ENCODE measurements around the gene RGS6.

The RGS6 gene

DNA sequence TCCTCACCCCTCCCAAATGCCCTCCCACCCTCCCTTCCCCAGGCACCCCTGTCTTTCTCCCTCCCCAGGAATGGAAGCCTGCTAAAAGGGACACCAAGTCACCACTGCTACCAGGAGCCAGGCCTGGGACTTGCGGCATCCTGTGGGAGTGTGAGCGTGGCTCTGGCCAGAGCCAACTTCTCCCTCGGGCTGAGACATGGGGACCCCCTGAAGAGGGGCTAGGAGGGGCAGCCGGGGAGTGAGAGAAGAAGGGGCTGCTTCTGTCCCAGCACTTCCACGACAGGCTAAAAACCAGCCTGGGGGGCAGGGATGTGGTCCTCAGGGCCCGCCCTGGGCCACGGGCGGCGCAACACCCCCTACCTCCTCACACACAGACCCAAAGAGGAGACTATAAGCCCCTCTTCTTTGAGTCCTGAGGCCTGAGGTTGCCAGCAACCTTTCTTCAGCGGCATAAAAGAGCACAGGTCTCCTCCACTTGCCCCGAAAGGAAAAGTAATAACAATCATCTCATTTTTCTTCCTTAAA is 682.7 kb downstream of the RGS6 start:
- DNase-seq = no peak

DNA sequence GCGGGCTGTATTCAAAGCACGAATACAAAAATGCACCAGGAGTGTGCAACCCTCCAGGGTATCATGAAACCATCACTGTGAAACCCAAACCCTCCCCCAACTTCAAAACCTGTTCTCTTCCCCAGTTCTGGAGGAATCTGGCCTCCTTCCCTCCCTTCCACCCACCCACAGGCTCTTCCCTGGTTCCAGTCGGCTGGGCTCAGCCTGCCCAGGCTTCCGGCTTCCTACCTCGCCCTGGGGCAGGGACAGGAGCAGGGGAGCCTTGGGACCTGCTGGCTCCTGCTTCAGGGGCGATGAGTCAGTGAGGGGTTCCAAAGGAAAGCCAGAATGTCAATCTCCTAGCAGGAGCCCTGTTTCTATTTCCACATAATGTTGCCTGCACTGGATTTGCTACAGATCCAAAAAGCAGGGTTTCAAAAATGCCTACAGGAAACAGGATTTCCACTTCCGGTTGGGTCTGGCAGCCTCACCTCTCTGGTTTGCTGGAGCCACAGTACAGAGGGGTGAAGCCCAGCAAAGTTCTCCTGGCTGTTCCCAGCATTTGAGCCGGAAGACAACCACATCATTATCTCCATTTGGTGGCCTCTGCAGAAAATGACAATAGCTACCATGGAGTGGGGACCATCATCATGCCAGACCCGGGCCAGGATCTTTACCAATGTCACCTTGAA is 683.4 kb downstream of the RGS6 start:
- no peak for DNase-seq

Measured in cortex of kidney (tissue), 1 donor.